H9 (cell line): ENCODE measurements around the gene RBM12. TPM values are rescaled to one million over a fixed set of nuclear protein-coding genes. Genes with fewer than 3 reads are reported as not detected.

ENCODE experiments used
- DNase-seq: peaks from one replicate; pipeline ENCODE4 v3.0.0-alpha.2; 2017
- H2AFZ ChIP-seq: one replicate; pipeline ENCODE4 v1.6.1; 2013; ENCODE audit warnings: mild to moderate bottlenecking, low read length, control low read depth, moderate library complexity
- H2AK5ac ChIP-seq: 2 replicates; pipeline ENCODE4 v1.6.1; 2013; ENCODE audit warnings: low read length, control low read depth, mixed read lengths; ENCODE audit not compliant: insufficient read length
- H2BK120ac ChIP-seq: one replicate; pipeline ENCODE4 v1.6.1; 2013; ENCODE audit warnings: low read depth, mild to moderate bottlenecking, low read length, control low read depth, inconsistent platforms; ENCODE audit not compliant: poor library complexity, severe bottlenecking
- H2BK12ac ChIP-seq: 2 replicates; pipeline ENCODE4 v1.6.1; 2013; ENCODE audit warnings: low read length, control low read depth, mixed read lengths, low read depth; ENCODE audit not compliant: insufficient read length
- H2BK15ac ChIP-seq: 2 replicates; pipeline ENCODE4 v1.6.1; 2013; ENCODE audit warnings: low read depth, low read length, control low read depth
- H2BK20ac ChIP-seq: one replicate; pipeline ENCODE4 v1.6.1; 2013; ENCODE audit warnings: low read depth, mild to moderate bottlenecking, low read length, control low read depth, inconsistent platforms; ENCODE audit not compliant: poor library complexity, severe bottlenecking
- H2BK5ac ChIP-seq: 2 replicates; pipeline ENCODE4 v1.6.1; 2013; ENCODE audit warnings: low read length, control low read depth, mixed read lengths; ENCODE audit not compliant: insufficient read length
- H3K14ac ChIP-seq: 2 replicates; pipeline ENCODE4 v1.6.1; 2013; ENCODE audit warnings: low read length, control low read depth; ENCODE audit not compliant: insufficient read depth
- H3K18ac ChIP-seq: 2 replicates; pipeline ENCODE4 v1.6.1; 2013; ENCODE audit warnings: low read depth, mild to moderate bottlenecking, mixed read lengths, low read length, control low read depth; ENCODE audit not compliant: insufficient read length
- H3K23ac ChIP-seq: 2 replicates; pipeline ENCODE4 v1.6.1; 2013; ENCODE audit warnings: low read length, control low read depth, mixed read lengths, low read depth; ENCODE audit not compliant: insufficient read length
- H3K23me2 ChIP-seq: 2 replicates; pipeline ENCODE4 v1.6.1; 2013; ENCODE audit warnings: low read depth, mild to moderate bottlenecking, mixed read lengths, low read length, control low read depth; ENCODE audit not compliant: insufficient read length, poor library complexity, severe bottlenecking
- H3K27ac ChIP-seq: 2 replicates; pipeline ENCODE4 v1.5.1; 2013; ENCODE audit warnings: low read length, control low read depth, mixed read lengths, low read depth; ENCODE audit not compliant: insufficient read length
- H3K27me3 ChIP-seq: 2 replicates; pipeline ENCODE4 v1.6.1; 2013; ENCODE audit warnings: low read length, control low read depth, inconsistent platforms; ENCODE audit not compliant: insufficient read depth
- H3K4ac ChIP-seq: 2 replicates; pipeline ENCODE4 v1.6.1; 2013; ENCODE audit warnings: low read depth, mild to moderate bottlenecking, control low read depth, inconsistent platforms, low read length, moderate library complexity
- H3K4me1 ChIP-seq: 2 replicates; pipeline ENCODE4 v1.6.1; 2013; ENCODE audit warnings: low read length, control low read depth, inconsistent platforms; ENCODE audit not compliant: insufficient read depth
- H3K4me2 ChIP-seq: 2 replicates; pipeline ENCODE4 v1.6.1; 2013; ENCODE audit warnings: low read length, control low read depth, mixed read lengths; ENCODE audit not compliant: insufficient read length, insufficient read depth
- H3K56ac ChIP-seq: 2 replicates; pipeline ENCODE4 v1.6.1; 2013; ENCODE audit warnings: low read depth, mild to moderate bottlenecking, mixed read lengths, low read length, control low read depth; ENCODE audit not compliant: insufficient read length
- H3K79me1 ChIP-seq: 2 replicates; pipeline ENCODE4 v1.6.1; 2013; ENCODE audit warnings: low read depth, mild to moderate bottlenecking, moderate library complexity, low read length, control low read depth, inconsistent platforms; ENCODE audit not compliant: insufficient read depth, poor library complexity, severe bottlenecking
- H3K79me2 ChIP-seq: 2 replicates; pipeline ENCODE4 v1.6.1; 2013; ENCODE audit warnings: low read length, control low read depth, inconsistent platforms; ENCODE audit not compliant: insufficient read depth
- H3K9ac ChIP-seq: 2 replicates; pipeline ENCODE4 v1.6.1; 2013; ENCODE audit warnings: low read length, control low read depth, mixed read lengths; ENCODE audit not compliant: insufficient read length; ENCODE audit errors: extremely low read depth
- H3K9me3 ChIP-seq: one replicate; pipeline ENCODE4 v1.6.1; 2013; ENCODE audit warnings: low read depth, low read length, inconsistent platforms; ENCODE audit not compliant: control insufficient read depth
- H3T11ph ChIP-seq: one replicate; pipeline ENCODE4 v1.6.1; 2013; ENCODE audit warnings: mild to moderate bottlenecking, low read length, control low read depth, inconsistent platforms
- H4K20me1 ChIP-seq: one replicate; pipeline ENCODE4 v1.6.1; 2013; ENCODE audit not compliant: control insufficient read depth, insufficient read length, insufficient read depth
- H4K5ac ChIP-seq: 2 replicates; pipeline ENCODE4 v1.6.1; 2013; ENCODE audit warnings: low read depth, mild to moderate bottlenecking, mixed read lengths, low read length, control low read depth; ENCODE audit not compliant: insufficient read length
- H4K8ac ChIP-seq: replicated peaks from 2 replicates; pipeline ENCODE4 v1.6.1; 2013; ENCODE audit warnings: low read length, control low read depth, mixed read lengths, low read depth; ENCODE audit not compliant: insufficient read length
- H4K91ac ChIP-seq: 2 replicates; pipeline ENCODE4 v1.6.1; 2013; ENCODE audit warnings: low read depth, mild to moderate bottlenecking, moderate library complexity, mixed read lengths, low read length, control low read depth; ENCODE audit not compliant: insufficient read length
- H3K27ac Mint-ChIP-seq, 3 experiments: 2 replicates in 2 of 3; 3 replicates in 1 of 3; pipeline ENCODE4 v1.8.0; 2020 to 2021; ENCODE audit warnings: mixed read lengths in 3 of 3, mild to moderate bottlenecking in 1 of 3, moderate library complexity in 1 of 3
- H3K27me3 Mint-ChIP-seq: 2 replicates; pipeline ENCODE4 v1.8.0; 2021; ENCODE audit warnings: low read depth, mild to moderate bottlenecking, moderate library complexity, mixed read lengths
- H3K36me3 Mint-ChIP-seq, 3 experiments: 2 replicates in 2 of 3; 3 replicates in 1 of 3; pipeline ENCODE4 v1.8.0; 2020 to 2021; ENCODE audit warnings: low read depth in 3 of 3, mixed read lengths in 3 of 3; ENCODE audit not compliant: insufficient read depth in 1 of 3
- H3K4me1 Mint-ChIP-seq, 2 experiments: 2 replicates each; pipeline ENCODE4 v1.8.0; 2020; ENCODE audit warnings: mixed read lengths in 2 of 2
- H3K4me3 Mint-ChIP-seq, 2 experiments: 2 replicates in 1 of 2; 3 replicates in 1 of 2; pipeline ENCODE4 v1.8.0; 2020 to 2021; ENCODE audit warnings: mild to moderate bottlenecking in 2 of 2, mixed read lengths in 2 of 2, moderate library complexity in 1 of 2
- H3K9me3 Mint-ChIP-seq, 2 experiments: 2 replicates in 1 of 2; 3 replicates in 1 of 2; pipeline ENCODE4 v1.8.0; 2020; ENCODE audit warnings: mild to moderate bottlenecking in 2 of 2, mixed read lengths in 2 of 2, moderate library complexity in 1 of 2
- CTCF ChIP-seq: fragments of 200-600 bp; sonication (generic); conservative IDR thresholded peaks from 3 replicates; pipeline ENCODE4 v1.8.0; 2021; ENCODE audit warnings: antibody characterized with exemption, mild to moderate bottlenecking
- total RNA-seq: library from RNA; stranded (reverse); gene quantifications from 2 replicates; pipeline ENCODE4 v1.2.1, GENCODE V29; 2021

RBM12 gene
- total RNA-seq, 1 experiment from 2014 or later = 260 TPM

- H3K79me2 ChIP-seq = peaks cover 52% of the 10 kb centered on the region
- no peaks in the 10 kb centered on the region for H3K9me3 ChIP-seq
- H4K5ac ChIP-seq = no peak overlapping the region
- no peaks in the 10 kb centered on the region for H3K23me2 ChIP-seq
- peaks cover 4% of the 10 kb centered on the region for H4K20me1 ChIP-seq
- no peak for TF ChIP-seq CTCF
- no peak overlapping the region for H2BK20ac ChIP-seq
- H3T11ph ChIP-seq = no peak overlapping the region
- H3K4ac ChIP-seq = no peak overlapping the region
- peaks cover 5% of the 10 kb centered on the region in 2 experiments; a peak in 2 of 4 replicates for H3K4me1 Mint-ChIP-seq
- no peak overlapping the region for H2BK15ac ChIP-seq
- H3K56ac ChIP-seq = no peak overlapping the region
- H3K27me3 ChIP-seq = no peaks in the 10 kb centered on the region
- H3K9ac ChIP-seq = no peak overlapping the region
- no peak overlapping the region for H3K23ac ChIP-seq
- H3K18ac ChIP-seq = no peak overlapping the region
- H3K4me3 Mint-ChIP-seq = no peak overlapping the region
- no peak overlapping the region for H2BK12ac ChIP-seq
- no peak overlapping the region for H2AFZ ChIP-seq
- no peak for DNase-seq
- no peaks in the 10 kb centered on the region for H3K27me3 Mint-ChIP-seq
- no peak overlapping the region for H3K27ac ChIP-seq
- H3K27ac Mint-ChIP-seq = no peak overlapping the region
- no peak overlapping the region for H2BK5ac ChIP-seq
- no peaks in the 10 kb centered on the region for H3K9me3 Mint-ChIP-seq
- H3K4me1 ChIP-seq = no peaks in the 10 kb centered on the region
- H3K4me2 ChIP-seq = no peak overlapping the region
- H3K14ac ChIP-seq = no peak overlapping the region
- H4K8ac ChIP-seq = no peak overlapping the region
- no peak overlapping the region for H2BK120ac ChIP-seq
- peaks cover 9% of the 10 kb centered on the region for H3K79me1 ChIP-seq
- peaks cover 1 to 30% (median 21%) of the 10 kb centered on the region in 3 experiments; a peak in 6 of 7 replicates for H3K36me3 Mint-ChIP-seq
- H4K91ac ChIP-seq = no peak overlapping the region
- H2AK5ac ChIP-seq = no peak overlapping the region
Observed at GRCh38 chr20:35651958-35652357, 12.7 kb downstream of the RBM12 start.
